Neutrophil (primary cell): ENCODE results near the gene TMCC1.
"Not testable (repeated sequence)": the region's sequence is repeated elsewhere in the genome, so short reads cannot be mapped to it uniquely, and the experiment has no call there.

Experiments used
- H3K27ac ChIP-seq: fragments of 200-600 bp; sonication (generic); 2 replicates; pipeline ENCODE4 v1.5.1; 2016; ENCODE audit warnings: mild to moderate bottlenecking, moderate library complexity
- H3K27me3 ChIP-seq: fragments of 200-600 bp; sonication (generic); 2 replicates; pipeline ENCODE4 v1.6.0; 2016; ENCODE audit warnings: mild to moderate bottlenecking
- H3K36me3 ChIP-seq: fragments of 200-600 bp; sonication (generic); 2 replicates; pipeline ENCODE4 v1.5.1; 2017
- H3K4me1 ChIP-seq, 2 experiments: fragments of 200-600 bp in 1 of 2; sonication (generic) in 1 of 2; 1 replicate in 1 of 2; 2 replicates in 1 of 2; pipeline versions ENCODE4 v1.5.1 to v1.6.1; 2013 to 2016; ENCODE audit warnings: low read depth in 1 of 2, low read length in 1 of 2, mild to moderate bottlenecking in 1 of 2, moderate library complexity in 1 of 2; ENCODE audit not compliant: control insufficient read depth in 1 of 2, insufficient read depth in 1 of 2
- H3K4me3 ChIP-seq, 2 experiments: fragments of 200-600 bp in 1 of 2; sonication (generic) in 1 of 2; 1 replicate in 1 of 2; 2 replicates in 1 of 2; pipeline ENCODE4 v1.5.1; 2013 to 2016; ENCODE audit warnings: low read depth in 1 of 2, low read length in 1 of 2, mild to moderate bottlenecking in 1 of 2, moderate library complexity in 1 of 2
- H3K9me3 ChIP-seq: fragments of 200-600 bp; sonication (generic); 2 replicates; pipeline ENCODE4 v1.5.1; 2016
- CTCF ChIP-seq: fragments of 200-600 bp; sonication (generic); IDR thresholded peaks from 2 replicates; pipeline ENCODE4 v1.5.1; 2016; ENCODE audit warnings: antibody characterized with exemption

The TMCC1 gene

GRCh38 chr3:129676985-129677384 is 216.5 kb downstream of the TMCC1 start:
- no peak overlapping the region for H3K4me3 ChIP-seq
- no peak overlapping the region for H3K27ac ChIP-seq
- H3K9me3 ChIP-seq, result no peaks in the 10 kb centered on the region
- H3K27me3 ChIP-seq, result no peaks in the 10 kb centered on the region
- TF ChIP-seq CTCF, result no peak
- no peaks in the 10 kb centered on the region for H3K4me1 ChIP-seq
- H3K36me3 ChIP-seq, result no peaks in the 10 kb centered on the region

- H3K4me1 ChIP-seq, H3K27ac ChIP-seq, H3K4me3 ChIP-seq, H3K9me3 ChIP-seq, H3K27me3 ChIP-seq: not testable (repeated sequence)
- peaks cover 14% of the 10 kb centered on the region for H3K36me3 ChIP-seq
These were observed 218.8 kb downstream of the TMCC1 start for GRCh38 chr3:129674798-129675123.

GRCh38 chr3:129673897-129674797 is 219.4 kb downstream of the TMCC1 start:
- Histone ChIP-seq H3K36me3 (peaks cover 20% of the 10 kb centered on the region), H3K27me3 (no peaks in the 10 kb centered on the region), H3K27ac (no peak overlapping the region), H3K9me3 (no peaks in the 10 kb centered on the region), H3K4me1 (no peaks in the 10 kb centered on the region), H3K4me3 (no peak overlapping the region)
- no peak for TF ChIP-seq CTCF

GRCh38 chr3:129673012-129673411 is 220.5 kb downstream of the TMCC1 start:
- TF ChIP-seq CTCF, result no peak
- no peaks in the 10 kb centered on the region for H3K27me3 ChIP-seq
- no peak overlapping the region for H3K4me3 ChIP-seq
- no peaks in the 10 kb centered on the region for H3K4me1 ChIP-seq
- H3K9me3 ChIP-seq, result no peaks in the 10 kb centered on the region
- peaks cover 31% of the 10 kb centered on the region for H3K36me3 ChIP-seq
- H3K27ac ChIP-seq, result no peak overlapping the region

GRCh38 chr3:129672412-129672811 is 221.1 kb downstream of the TMCC1 start:
- Histone ChIP-seq H3K4me3 (no peak overlapping the region), H3K4me1 (no peaks in the 10 kb centered on the region), H3K36me3 (peaks cover 33% of the 10 kb centered on the region), H3K27ac (no peak overlapping the region), H3K27me3 (no peaks in the 10 kb centered on the region), H3K9me3 (no peaks in the 10 kb centered on the region)
- TF ChIP-seq CTCF, result no peak

DNA sequence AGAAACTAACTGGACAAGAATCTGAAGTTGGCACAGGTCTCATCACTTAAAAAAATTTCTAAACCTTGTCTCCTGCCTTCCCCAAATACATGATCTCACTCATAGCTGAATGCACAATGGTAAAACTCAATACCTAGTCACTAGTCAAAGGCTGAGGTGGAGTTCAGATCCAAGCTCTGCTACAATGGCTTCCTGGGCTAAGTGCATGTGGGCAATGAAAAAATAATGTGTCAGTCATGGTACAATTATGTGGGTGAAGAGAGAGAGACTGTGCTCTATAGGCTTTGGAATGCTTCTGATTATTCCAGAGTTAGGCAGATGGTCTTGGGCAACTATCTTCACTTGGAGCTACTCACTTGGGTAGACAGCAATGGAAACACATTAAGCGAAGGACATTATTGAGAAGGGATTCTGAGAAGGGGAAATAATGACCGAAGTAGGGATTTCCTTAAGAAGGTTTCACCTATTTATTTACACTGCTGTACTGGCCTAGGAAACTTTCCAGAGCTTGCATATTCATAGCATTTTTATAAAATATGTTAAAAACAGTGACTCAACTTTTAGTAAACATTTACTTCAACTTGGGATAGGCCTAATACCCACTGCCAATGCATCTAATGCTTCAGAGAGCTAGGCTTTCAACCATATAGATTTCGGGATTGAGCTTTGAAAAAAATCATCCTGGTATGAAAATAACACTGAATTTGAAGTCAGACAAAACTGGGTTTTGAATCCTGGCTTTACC is 228.3 kb downstream of the TMCC1 start:
- Histone ChIP-seq H3K4me3 (no peak overlapping the region), H3K4me1 (no peaks in the 10 kb centered on the region), H3K27ac (no peak overlapping the region), H3K36me3 (peaks cover 24% of the 10 kb centered on the region), H3K9me3 (no peaks in the 10 kb centered on the region), H3K27me3 (no peaks in the 10 kb centered on the region)
- no peak for TF ChIP-seq CTCF
